DND-41 (cell line): ENCODE results near the gene ABCB4.

Experiments used
- CTCF ChIP-seq: IDR thresholded peaks from 2 replicates; pipeline ENCODE4 v1.5.1; 2012; ENCODE audit warnings: borderline replicate concordance, low read length, moderate library complexity, mild to moderate bottlenecking; ENCODE audit not compliant: poor library complexity, severe bottlenecking; ENCODE audit errors: extremely low read depth
- EZH2 ChIP-seq: IDR thresholded peaks from 3 replicates; pipeline ENCODE4 v1.6.1; 2012; ENCODE audit warnings: borderline replicate concordance, low read depth, mild to moderate bottlenecking, moderate library complexity, low read length, inconsistent platforms; ENCODE audit not compliant: severe bottlenecking

GRCh38 chr7:87450706-87451105 lies 24.8 kb downstream of the ABCB4 start:
- no peak for TF ChIP-seq CTCF
- TF ChIP-seq EZH2, result no peak
